HepG2 (cell line): ENCODE data around the gene SLC7A6OS. TPM values are rescaled to one million over a fixed set of nuclear protein-coding genes. Genes with fewer than 3 reads are reported as not detected.

Experiments used
- CCDC6 ChIP-seq: sonication (generic); formaldehyde crosslinking; IDR thresholded peaks from 2 replicates; pipeline ENCODE4 v1.8.1; 2022; ENCODE audit warnings: mild to moderate bottlenecking, missing genetic modification reagents, moderate library complexity
- HCFC1 ChIP-seq: fragments of 150-350 bp; IDR thresholded peaks from 2 replicates; pipeline ENCODE4 v1.6.1; 2014; ENCODE audit warnings: low read depth, low read length
- MATR3 ChIP-seq: sonication (generic); formaldehyde crosslinking; IDR thresholded peaks from 2 replicates; pipeline ENCODE4 v1.4.0; 2020; ENCODE audit warnings: missing genetic modification reagents
- MED1 ChIP-seq: sonication (generic); formaldehyde crosslinking; IDR thresholded peaks from 2 replicates; pipeline ENCODE4 v1.4.0; 2020; ENCODE audit warnings: missing genetic modification reagents
- NBN ChIP-seq: fragments of 450-650 bp; conservative IDR thresholded peaks from 2 replicates; pipeline ENCODE4 v1.6.1; 2017
- PITX1 ChIP-seq: sonication (generic); formaldehyde crosslinking; IDR thresholded peaks from 2 replicates; pipeline ENCODE4 v1.5.1; 2020; ENCODE audit warnings: mild to moderate bottlenecking, missing genetic modification reagents
- RBM22 ChIP-seq: fragments of 200-400 bp; formaldehyde crosslinking; optimal IDR thresholded peaks from 2 replicates; pipeline ENCODE3; 2017; ENCODE audit warnings: mild to moderate bottlenecking, low read length, moderate library complexity
- SAP130 ChIP-seq: IDR thresholded peaks from 2 replicates; pipeline ENCODE4 v1.6.1; 2016; ENCODE audit warnings: low read depth
- SP2 ChIP-seq: sonication (generic); formaldehyde crosslinking; IDR thresholded peaks from 2 replicates; pipeline ENCODE4 v1.5.1; 2020; ENCODE audit warnings: mild to moderate bottlenecking, missing genetic modification reagents
- TARDBP ChIP-seq: sonication (generic); formaldehyde crosslinking; IDR thresholded peaks from 2 replicates; pipeline ENCODE4 v1.8.0; 2022; ENCODE audit warnings: mild to moderate bottlenecking, missing genetic modification reagents
- TSC22D2 ChIP-seq: sonication (generic); formaldehyde crosslinking; IDR thresholded peaks from 2 replicates; pipeline ENCODE4 v1.5.1; 2020; ENCODE audit warnings: missing genetic modification reagents, mild to moderate bottlenecking, borderline replicate concordance
- ZNF264 ChIP-seq: sonication (generic); formaldehyde crosslinking; IDR thresholded peaks from 2 replicates; pipeline ENCODE4 v1.4.0; 2020; ENCODE audit warnings: missing genetic modification reagents
- ZNF747 ChIP-seq: sonication (generic); formaldehyde crosslinking; IDR thresholded peaks from 2 replicates; pipeline ENCODE4 v1.8.1; 2023; ENCODE audit warnings: missing genetic modification reagents, mild to moderate bottlenecking, borderline replicate concordance
- polyA plus RNA-seq, 8 experiments: library from polyadenylated mRNA; depleted of rRNA in 3 of 8; stranded (reverse) in 7 of 8; unstranded in 1 of 8; fragments of >200 nt; fragmentation: Illumina TruSeq in 4 of 8; extraction: Trizol in 4 of 8; gene quantifications; 2 replicates each; pipeline versions ENCODE4 v1.2.1 to v1.2.3, GENCODE V29; 2011 to 2016; ENCODE audit warnings: low read depth in 4 of 8, missing spikeins in 1 of 8, mixed read lengths in 1 of 8; ENCODE audit not compliant: insufficient read depth in 1 of 8
- total RNA-seq, 5 experiments: library from RNA; depleted of rRNA; stranded (reverse); fragments of >200 nt; fragmentation: Illumina TruSeq; extraction: Trizol; gene quantifications; 2 replicates each; pipeline ENCODE4 v1.2.3, GENCODE V29; 2016; ENCODE audit warnings: low read depth in 1 of 5
- TF ChIP-seq, protein P1 (sequence below): fragments of 450-650 bp; IDR thresholded peaks from 2 replicates; pipeline ENCODE4 v1.6.1; 2017
- TF ChIP-seq, protein P2 (sequence below): sonication (generic); formaldehyde crosslinking; IDR thresholded peaks from 2 replicates; pipeline ENCODE4 v1.4.0; 2020; ENCODE audit warnings: missing genetic modification reagents
- TF ChIP-seq, protein P3 (sequence below): IDR thresholded peaks from 2 replicates; pipeline ENCODE4 v1.6.1; 2018; ENCODE audit warnings: missing genetic modification reagents
- TF ChIP-seq, protein P4 (sequence below): sonication (generic); formaldehyde crosslinking; IDR thresholded peaks from 2 replicates; pipeline ENCODE4 v1.4.0; 2020; ENCODE audit warnings: mild to moderate bottlenecking, missing genetic modification reagents
- TF ChIP-seq, protein P5 (sequence below): sonication (generic); formaldehyde crosslinking; IDR thresholded peaks from 2 replicates; pipeline ENCODE4 v1.4.0; 2020; ENCODE audit warnings: missing genetic modification reagents, borderline replicate concordance

The SLC7A6OS gene
- total and polyA plus RNA-seq, 2 of the 13 experiments (the other 11 are each of a cell fraction or from before 2014, with no cell fraction given), result 11.2 to 21.5 TPM

DNA sequence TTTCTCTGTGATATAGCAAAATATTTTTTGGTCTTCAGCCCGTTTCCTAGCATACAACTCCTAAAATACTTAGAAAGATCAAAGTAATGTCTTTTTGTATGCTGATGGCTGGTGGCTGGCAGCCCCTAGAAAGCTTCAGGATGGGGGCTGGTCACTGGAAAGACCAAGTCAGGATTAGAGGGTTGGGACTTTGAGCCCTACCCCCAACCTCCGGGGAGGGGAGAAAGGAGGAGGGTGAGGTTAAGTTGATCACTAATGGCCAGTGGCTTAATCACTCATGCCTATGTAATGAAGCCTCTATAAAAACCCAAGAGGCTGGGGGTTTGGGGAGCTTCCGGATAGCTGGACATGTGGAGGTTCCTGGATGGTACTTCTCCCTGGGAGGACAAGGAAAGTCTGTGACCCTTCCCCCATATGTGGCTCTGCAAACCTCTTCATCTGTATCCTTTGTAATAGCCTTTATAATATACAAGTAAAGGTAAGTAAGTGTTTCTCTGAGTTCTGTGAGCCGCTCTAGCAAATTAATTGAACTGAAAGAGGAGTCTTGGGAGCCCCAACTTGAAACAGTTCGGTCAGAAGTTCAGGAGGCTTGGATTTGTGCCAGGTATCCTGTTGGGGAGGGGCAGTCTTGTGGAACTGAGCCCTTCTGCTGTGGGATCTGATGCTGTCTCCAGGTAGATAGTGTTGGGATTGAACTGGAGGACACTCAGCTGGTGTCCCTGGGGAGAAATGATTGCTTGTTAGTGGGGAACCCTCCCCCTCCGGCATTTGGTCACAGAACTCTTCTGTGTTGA lies 42.9 kb downstream of the SLC7A6OS start (continued):
- TF ChIP-seq, protein P1, sequence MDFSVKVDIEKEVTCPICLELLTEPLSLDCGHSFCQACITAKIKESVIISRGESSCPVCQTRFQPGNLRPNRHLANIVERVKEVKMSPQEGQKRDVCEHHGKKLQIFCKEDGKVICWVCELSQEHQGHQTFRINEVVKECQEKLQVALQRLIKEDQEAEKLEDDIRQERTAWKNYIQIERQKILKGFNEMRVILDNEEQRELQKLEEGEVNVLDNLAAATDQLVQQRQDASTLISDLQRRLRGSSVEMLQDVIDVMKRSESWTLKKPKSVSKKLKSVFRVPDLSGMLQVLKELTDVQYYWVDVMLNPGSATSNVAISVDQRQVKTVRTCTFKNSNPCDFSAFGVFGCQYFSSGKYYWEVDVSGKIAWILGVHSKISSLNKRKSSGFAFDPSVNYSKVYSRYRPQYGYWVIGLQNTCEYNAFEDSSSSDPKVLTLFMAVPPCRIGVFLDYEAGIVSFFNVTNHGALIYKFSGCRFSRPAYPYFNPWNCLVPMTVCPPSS, result no peak
- TF ChIP-seq ZNF747 (CRISPR knock-in tag) (0 out of 2 replicates have a peak, but pooled peaks have one; percentile 33), TSC22D2 (CRISPR knock-in tag) (no peak), MATR3 (no peak), PITX1 (peak; percentile 81), HCFC1 (no peak), ZNF264 (CRISPR knock-in tag) (no peak), CCDC6 (CRISPR knock-in tag) (no peak), SAP130 (peak; percentile 51; the same call in 1 of the 2 replicates), MED1 (CRISPR knock-in tag) (peak; percentile 50; the same call in 1 of the 2 replicates), TARDBP (CRISPR knock-in tag) (no peak; the same call in 1 of the 2 replicates), SP2 (CRISPR knock-in tag) (0 out of 2 replicates have a peak, but pooled peaks have one; percentile 27), RBM22 (no peak), NBN (no peak)
- TF ChIP-seq, protein P2, sequence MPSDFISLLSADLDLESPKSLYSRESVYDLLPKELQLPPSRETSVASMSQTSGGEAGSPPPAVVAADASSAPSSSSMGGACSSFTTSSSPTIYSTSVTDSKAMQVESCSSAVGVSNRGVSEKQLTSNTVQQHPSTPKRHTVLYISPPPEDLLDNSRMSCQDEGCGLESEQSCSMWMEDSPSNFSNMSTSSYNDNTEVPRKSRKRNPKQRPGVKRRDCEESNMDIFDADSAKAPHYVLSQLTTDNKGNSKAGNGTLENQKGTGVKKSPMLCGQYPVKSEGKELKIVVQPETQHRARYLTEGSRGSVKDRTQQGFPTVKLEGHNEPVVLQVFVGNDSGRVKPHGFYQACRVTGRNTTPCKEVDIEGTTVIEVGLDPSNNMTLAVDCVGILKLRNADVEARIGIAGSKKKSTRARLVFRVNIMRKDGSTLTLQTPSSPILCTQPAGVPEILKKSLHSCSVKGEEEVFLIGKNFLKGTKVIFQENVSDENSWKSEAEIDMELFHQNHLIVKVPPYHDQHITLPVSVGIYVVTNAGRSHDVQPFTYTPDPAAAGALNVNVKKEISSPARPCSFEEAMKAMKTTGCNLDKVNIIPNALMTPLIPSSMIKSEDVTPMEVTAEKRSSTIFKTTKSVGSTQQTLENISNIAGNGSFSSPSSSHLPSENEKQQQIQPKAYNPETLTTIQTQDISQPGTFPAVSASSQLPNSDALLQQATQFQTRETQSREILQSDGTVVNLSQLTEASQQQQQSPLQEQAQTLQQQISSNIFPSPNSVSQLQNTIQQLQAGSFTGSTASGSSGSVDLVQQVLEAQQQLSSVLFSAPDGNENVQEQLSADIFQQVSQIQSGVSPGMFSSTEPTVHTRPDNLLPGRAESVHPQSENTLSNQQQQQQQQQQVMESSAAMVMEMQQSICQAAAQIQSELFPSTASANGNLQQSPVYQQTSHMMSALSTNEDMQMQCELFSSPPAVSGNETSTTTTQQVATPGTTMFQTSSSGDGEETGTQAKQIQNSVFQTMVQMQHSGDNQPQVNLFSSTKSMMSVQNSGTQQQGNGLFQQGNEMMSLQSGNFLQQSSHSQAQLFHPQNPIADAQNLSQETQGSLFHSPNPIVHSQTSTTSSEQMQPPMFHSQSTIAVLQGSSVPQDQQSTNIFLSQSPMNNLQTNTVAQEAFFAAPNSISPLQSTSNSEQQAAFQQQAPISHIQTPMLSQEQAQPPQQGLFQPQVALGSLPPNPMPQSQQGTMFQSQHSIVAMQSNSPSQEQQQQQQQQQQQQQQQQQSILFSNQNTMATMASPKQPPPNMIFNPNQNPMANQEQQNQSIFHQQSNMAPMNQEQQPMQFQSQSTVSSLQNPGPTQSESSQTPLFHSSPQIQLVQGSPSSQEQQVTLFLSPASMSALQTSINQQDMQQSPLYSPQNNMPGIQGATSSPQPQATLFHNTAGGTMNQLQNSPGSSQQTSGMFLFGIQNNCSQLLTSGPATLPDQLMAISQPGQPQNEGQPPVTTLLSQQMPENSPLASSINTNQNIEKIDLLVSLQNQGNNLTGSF, result no peak
- TF ChIP-seq, protein P3, sequence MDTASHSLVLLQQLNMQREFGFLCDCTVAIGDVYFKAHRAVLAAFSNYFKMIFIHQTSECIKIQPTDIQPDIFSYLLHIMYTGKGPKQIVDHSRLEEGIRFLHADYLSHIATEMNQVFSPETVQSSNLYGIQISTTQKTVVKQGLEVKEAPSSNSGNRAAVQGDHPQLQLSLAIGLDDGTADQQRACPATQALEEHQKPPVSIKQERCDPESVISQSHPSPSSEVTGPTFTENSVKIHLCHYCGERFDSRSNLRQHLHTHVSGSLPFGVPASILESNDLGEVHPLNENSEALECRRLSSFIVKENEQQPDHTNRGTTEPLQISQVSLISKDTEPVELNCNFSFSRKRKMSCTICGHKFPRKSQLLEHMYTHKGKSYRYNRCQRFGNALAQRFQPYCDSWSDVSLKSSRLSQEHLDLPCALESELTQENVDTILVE, result no peak
- TF ChIP-seq, protein P4, sequence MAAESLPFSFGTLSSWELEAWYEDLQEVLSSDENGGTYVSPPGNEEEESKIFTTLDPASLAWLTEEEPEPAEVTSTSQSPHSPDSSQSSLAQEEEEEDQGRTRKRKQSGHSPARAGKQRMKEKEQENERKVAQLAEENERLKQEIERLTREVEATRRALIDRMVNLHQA, result no peak
- TF ChIP-seq, protein P5, sequence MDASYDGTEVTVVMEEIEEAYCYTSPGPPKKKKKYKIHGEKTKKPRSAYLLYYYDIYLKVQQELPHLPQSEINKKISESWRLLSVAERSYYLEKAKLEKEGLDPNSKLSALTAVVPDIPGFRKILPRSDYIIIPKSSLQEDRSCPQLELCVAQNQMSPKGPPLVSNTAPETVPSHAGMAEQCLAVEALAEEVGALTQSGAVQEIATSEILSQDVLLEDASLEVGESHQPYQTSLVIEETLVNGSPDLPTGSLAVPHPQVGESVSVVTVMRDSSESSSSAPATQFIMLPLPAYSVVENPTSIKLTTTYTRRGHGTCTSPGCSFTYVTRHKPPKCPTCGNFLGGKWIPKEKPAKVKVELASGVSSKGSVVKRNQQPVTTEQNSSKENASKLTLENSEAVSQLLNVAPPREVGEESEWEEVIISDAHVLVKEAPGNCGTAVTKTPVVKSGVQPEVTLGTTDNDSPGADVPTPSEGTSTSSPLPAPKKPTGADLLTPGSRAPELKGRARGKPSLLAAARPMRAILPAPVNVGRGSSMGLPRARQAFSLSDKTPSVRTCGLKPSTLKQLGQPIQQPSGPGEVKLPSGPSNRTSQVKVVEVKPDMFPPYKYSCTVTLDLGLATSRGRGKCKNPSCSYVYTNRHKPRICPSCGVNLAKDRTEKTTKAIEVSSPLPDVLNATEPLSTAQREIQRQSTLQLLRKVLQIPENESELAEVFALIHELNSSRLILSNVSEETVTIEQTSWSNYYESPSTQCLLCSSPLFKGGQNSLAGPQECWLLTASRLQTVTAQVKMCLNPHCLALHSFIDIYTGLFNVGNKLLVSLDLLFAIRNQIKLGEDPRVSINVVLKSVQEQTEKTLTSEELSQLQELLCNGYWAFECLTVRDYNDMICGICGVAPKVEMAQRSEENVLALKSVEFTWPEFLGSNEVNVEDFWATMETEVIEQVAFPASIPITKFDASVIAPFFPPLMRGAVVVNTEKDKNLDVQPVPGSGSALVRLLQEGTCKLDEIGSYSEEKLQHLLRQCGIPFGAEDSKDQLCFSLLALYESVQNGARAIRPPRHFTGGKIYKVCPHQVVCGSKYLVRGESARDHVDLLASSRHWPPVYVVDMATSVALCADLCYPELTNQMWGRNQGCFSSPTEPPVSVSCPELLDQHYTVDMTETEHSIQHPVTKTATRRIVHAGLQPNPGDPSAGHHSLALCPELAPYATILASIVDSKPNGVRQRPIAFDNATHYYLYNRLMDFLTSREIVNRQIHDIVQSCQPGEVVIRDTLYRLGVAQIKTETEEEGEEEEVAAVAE, result no peak
